Measurements from ENCODE around the gene G6PC1.
"Not testable (repeated sequence)": the region's sequence is repeated elsewhere in the genome, so short reads cannot be mapped to it uniquely, and the experiment has no call there.

The G6PC1 gene

GRCh38 chr17:42917236-42917603 is 16.6 kb downstream of the G6PC1 start:
- no peak overlapping the region for H3K27ac ChIP-seq (ENCODE audit: low read depth, low read length)
- H3K9me3 ChIP-seq (ENCODE audit: insufficient read depth, low read length) = no peaks in the 10 kb centered on the region
- H3F3A ChIP-seq (ENCODE audit: insufficient read depth) = no peaks in the 10 kb centered on the region
- no peak overlapping the region for H3K4me2 ChIP-seq (ENCODE audit: low read depth, low read length, poor library complexity, severe bottlenecking)
- H4K20me1 ChIP-seq (ENCODE audit: low read depth, low read length) = no peaks in the 10 kb centered on the region
- H3K9ac ChIP-seq (ENCODE audit: low read length) = no peak overlapping the region
- no peak overlapping the region for H2AFZ ChIP-seq (ENCODE audit: low read depth, low read length, severe bottlenecking)
- H3K36me3 ChIP-seq (ENCODE audit: low read length) = no peaks in the 10 kb centered on the region
- no peak overlapping the region for H3K4me3 ChIP-seq (ENCODE audit: insufficient read depth, low read length, poor library complexity, severe bottlenecking)
- TF ChIP-seq EZH2phosphoT487 (conservative IDR thresholded peaks at IDR 0.05; ENCODE audit: low read length) = no peak
- TF ChIP-seq, protein P1, sequence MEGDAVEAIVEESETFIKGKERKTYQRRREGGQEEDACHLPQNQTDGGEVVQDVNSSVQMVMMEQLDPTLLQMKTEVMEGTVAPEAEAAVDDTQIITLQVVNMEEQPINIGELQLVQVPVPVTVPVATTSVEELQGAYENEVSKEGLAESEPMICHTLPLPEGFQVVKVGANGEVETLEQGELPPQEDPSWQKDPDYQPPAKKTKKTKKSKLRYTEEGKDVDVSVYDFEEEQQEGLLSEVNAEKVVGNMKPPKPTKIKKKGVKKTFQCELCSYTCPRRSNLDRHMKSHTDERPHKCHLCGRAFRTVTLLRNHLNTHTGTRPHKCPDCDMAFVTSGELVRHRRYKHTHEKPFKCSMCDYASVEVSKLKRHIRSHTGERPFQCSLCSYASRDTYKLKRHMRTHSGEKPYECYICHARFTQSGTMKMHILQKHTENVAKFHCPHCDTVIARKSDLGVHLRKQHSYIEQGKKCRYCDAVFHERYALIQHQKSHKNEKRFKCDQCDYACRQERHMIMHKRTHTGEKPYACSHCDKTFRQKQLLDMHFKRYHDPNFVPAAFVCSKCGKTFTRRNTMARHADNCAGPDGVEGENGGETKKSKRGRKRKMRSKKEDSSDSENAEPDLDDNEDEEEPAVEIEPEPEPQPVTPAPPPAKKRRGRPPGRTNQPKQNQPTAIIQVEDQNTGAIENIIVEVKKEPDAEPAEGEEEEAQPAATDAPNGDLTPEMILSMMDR (IDR thresholded peaks at IDR 0.05; ENCODE audit: insufficient read depth, low read length, poor library complexity, severe bottlenecking) = no peak
- no peaks in the 10 kb centered on the region for H3K9me2 ChIP-seq (replicated peaks; ENCODE audit: insufficient read depth, low read length)
- H3K79me2 ChIP-seq (ENCODE audit: insufficient read depth, low read length) = no peaks in the 10 kb centered on the region
- no peaks in the 10 kb centered on the region for H3K27me3 ChIP-seq (ENCODE audit: low read length)

DNA sequence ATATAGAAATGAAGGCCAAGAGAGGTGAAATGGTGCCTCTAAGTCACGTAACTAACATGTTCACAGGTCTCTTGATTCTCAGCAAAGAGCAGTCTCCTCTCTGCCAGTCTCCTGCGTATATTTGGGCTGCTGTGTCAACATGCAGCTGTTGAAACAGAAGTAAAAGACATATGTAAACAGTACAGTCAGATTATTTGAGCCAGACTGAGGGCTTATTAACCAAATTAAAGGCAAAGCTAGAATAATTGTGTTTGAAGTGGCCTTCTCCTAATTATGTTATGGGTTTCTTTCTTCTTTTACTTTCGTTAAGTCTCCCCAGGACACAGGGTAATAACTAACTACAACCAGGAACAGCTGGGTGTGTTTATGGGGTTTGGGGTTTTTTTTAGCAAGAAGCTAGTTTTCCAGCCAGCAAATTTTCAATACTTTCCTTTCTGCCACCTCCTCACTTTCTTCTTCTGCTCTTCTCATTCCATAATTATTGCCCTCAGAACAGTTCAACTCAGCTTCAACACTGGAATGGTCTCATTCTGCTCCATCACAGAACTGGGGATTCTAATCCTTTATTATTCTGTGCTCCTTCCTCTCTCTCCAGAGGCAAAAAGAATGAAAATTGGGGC is 18.4 kb downstream of the G6PC1 start:
- no peaks in the 10 kb centered on the region for H4K20me1 ChIP-seq (ENCODE audit: low read depth, low read length)
- no peak overlapping the region for H3K9ac ChIP-seq (ENCODE audit: low read length)
- no peak overlapping the region for H3K4me3 ChIP-seq (ENCODE audit: insufficient read depth, low read length, poor library complexity, severe bottlenecking)
- TF ChIP-seq, protein P1 (IDR thresholded peaks at IDR 0.05; ENCODE audit: insufficient read depth, low read length, poor library complexity, severe bottlenecking) = no peak
- TF ChIP-seq EZH2phosphoT487 (conservative IDR thresholded peaks at IDR 0.05; ENCODE audit: low read length) = no peak
- H2AFZ ChIP-seq (ENCODE audit: low read depth, low read length, severe bottlenecking) = no peak overlapping the region
- no peak overlapping the region for H3K4me2 ChIP-seq (ENCODE audit: low read depth, low read length, poor library complexity, severe bottlenecking)
- H3K36me3 ChIP-seq (ENCODE audit: low read length) = no peaks in the 10 kb centered on the region
- no peaks in the 10 kb centered on the region for H3K79me2 ChIP-seq (ENCODE audit: insufficient read depth, low read length)
- no peaks in the 10 kb centered on the region for H3K27me3 ChIP-seq (ENCODE audit: low read length)
- H3K9me2 ChIP-seq (replicated peaks; ENCODE audit: insufficient read depth, low read length) = no peaks in the 10 kb centered on the region
- H3K9me3 ChIP-seq (ENCODE audit: insufficient read depth, low read length) = no peaks in the 10 kb centered on the region
- H3F3A ChIP-seq (ENCODE audit: insufficient read depth) = no peaks in the 10 kb centered on the region
- no peak overlapping the region for H3K27ac ChIP-seq (ENCODE audit: low read depth, low read length)

- not testable (repeated sequence) for H3F3A ChIP-seq (ENCODE audit: insufficient read depth); H3K9me3 ChIP-seq (ENCODE audit: insufficient read depth, low read length); H4K20me1 ChIP-seq (ENCODE audit: low read depth, low read length); H3K27ac ChIP-seq (ENCODE audit: low read depth, low read length); H3K79me2 ChIP-seq (ENCODE audit: insufficient read depth, low read length); H3K9me2 ChIP-seq (replicated peaks; ENCODE audit: insufficient read depth, low read length); H3K4me3 ChIP-seq (ENCODE audit: insufficient read depth, low read length, poor library complexity, severe bottlenecking); H2AFZ ChIP-seq (ENCODE audit: low read depth, low read length, severe bottlenecking); H3K27me3 ChIP-seq (ENCODE audit: low read length); H3K36me3 ChIP-seq (ENCODE audit: low read length); H3K4me2 ChIP-seq (ENCODE audit: low read depth, low read length, poor library complexity, severe bottlenecking); H3K9ac ChIP-seq (ENCODE audit: low read length)
Observed at GRCh38 chr17:42919522-42920077, 19.0 kb downstream of the G6PC1 start.

DNA sequence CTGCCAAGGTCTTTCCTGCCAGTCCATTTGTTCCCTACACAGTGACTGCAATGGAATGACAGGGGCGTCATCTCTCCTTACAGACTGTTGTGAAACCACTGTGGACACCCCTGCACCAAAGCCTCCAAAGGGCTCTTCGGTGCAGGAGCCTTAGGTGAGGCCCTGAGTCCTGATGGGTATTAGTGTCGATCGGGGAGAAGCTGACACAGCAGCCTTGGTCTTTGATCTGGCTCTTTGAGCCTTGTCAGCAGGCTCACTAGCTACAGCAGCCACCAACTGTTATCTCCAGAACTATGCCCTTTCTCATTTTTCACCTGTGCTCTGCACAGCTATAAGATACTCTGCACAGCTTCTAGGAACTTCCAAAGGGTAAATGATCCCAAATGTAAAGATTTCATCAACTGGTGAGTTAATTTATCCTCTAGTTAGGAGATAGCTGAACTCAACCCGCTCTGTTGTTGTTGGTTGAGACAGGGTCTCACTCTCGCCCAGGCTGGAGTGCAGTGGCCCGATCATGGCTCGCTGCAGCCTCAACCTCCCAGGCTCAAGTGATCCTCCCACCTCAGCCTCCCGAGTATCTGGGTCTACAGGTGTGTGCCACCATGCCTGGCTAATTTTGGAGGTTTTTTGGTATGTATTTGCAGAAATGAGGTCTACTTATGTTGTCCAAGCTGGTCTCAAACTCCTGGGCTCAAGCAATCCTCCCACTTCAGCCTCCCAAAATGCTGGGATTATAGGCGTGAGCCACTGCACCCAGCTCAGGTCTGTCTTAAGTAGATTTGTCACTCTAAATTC is 19.7 kb downstream of the G6PC1 start:
- no peaks in the 10 kb centered on the region for H4K20me1 ChIP-seq (ENCODE audit: low read depth, low read length)
- no peaks in the 10 kb centered on the region for H3K9me3 ChIP-seq (ENCODE audit: insufficient read depth, low read length)
- no peaks in the 10 kb centered on the region for H3K79me2 ChIP-seq (ENCODE audit: insufficient read depth, low read length)
- TF ChIP-seq, protein P1 (IDR thresholded peaks at IDR 0.05; ENCODE audit: insufficient read depth, low read length, poor library complexity, severe bottlenecking) = no peak
- no peak for TF ChIP-seq EZH2phosphoT487 (conservative IDR thresholded peaks at IDR 0.05; ENCODE audit: low read length)
- H3K36me3 ChIP-seq (ENCODE audit: low read length) = no peaks in the 10 kb centered on the region
- H3K9ac ChIP-seq (ENCODE audit: low read length) = no peak overlapping the region
- H3K9me2 ChIP-seq (replicated peaks; ENCODE audit: insufficient read depth, low read length) = no peaks in the 10 kb centered on the region
- no peak overlapping the region for H3K27ac ChIP-seq (ENCODE audit: low read depth, low read length)
- no peak overlapping the region for H2AFZ ChIP-seq (ENCODE audit: low read depth, low read length, severe bottlenecking)
- H3K4me2 ChIP-seq (ENCODE audit: low read depth, low read length, poor library complexity, severe bottlenecking) = no peak overlapping the region
- H3K4me3 ChIP-seq (ENCODE audit: insufficient read depth, low read length, poor library complexity, severe bottlenecking) = no peak overlapping the region
- H3K27me3 ChIP-seq (ENCODE audit: low read length) = no peaks in the 10 kb centered on the region
- no peaks in the 10 kb centered on the region for H3F3A ChIP-seq (ENCODE audit: insufficient read depth)
